ENCODE data around the gene UBE2Q2.

UBE2Q2 gene

DNA sequence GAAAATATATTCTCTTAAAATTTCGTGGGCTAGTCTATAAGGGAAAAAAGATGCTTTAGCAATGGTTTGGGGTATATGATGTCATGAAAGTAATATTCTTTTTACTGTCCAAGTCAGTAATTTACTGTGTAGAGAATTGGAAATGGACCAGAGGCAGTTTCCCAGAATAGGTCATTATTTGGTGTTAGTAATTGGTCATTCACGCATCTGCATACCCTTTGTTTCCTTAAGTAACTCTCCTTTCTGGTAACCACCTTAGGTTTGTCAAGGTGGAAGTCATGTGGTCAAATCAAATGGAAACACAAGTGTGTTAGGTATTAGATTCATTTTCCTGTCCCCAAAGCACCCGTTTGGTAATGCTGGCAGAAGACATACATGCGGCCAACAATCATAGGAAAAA, 84.4 kb downstream of the UBE2Q2 start:
- TF ChIP-seq, protein P1, sequence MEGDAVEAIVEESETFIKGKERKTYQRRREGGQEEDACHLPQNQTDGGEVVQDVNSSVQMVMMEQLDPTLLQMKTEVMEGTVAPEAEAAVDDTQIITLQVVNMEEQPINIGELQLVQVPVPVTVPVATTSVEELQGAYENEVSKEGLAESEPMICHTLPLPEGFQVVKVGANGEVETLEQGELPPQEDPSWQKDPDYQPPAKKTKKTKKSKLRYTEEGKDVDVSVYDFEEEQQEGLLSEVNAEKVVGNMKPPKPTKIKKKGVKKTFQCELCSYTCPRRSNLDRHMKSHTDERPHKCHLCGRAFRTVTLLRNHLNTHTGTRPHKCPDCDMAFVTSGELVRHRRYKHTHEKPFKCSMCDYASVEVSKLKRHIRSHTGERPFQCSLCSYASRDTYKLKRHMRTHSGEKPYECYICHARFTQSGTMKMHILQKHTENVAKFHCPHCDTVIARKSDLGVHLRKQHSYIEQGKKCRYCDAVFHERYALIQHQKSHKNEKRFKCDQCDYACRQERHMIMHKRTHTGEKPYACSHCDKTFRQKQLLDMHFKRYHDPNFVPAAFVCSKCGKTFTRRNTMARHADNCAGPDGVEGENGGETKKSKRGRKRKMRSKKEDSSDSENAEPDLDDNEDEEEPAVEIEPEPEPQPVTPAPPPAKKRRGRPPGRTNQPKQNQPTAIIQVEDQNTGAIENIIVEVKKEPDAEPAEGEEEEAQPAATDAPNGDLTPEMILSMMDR (conservative IDR thresholded peaks at IDR 0.05; ENCODE audit: low read depth, low read length), result no peak
- no peaks in the 10 kb centered on the region for H3K27me3 ChIP-seq (ENCODE audit: insufficient read depth, low read depth)
- H3K36me3 ChIP-seq (ENCODE audit: insufficient read depth), result no peaks in the 10 kb centered on the region

DNA sequence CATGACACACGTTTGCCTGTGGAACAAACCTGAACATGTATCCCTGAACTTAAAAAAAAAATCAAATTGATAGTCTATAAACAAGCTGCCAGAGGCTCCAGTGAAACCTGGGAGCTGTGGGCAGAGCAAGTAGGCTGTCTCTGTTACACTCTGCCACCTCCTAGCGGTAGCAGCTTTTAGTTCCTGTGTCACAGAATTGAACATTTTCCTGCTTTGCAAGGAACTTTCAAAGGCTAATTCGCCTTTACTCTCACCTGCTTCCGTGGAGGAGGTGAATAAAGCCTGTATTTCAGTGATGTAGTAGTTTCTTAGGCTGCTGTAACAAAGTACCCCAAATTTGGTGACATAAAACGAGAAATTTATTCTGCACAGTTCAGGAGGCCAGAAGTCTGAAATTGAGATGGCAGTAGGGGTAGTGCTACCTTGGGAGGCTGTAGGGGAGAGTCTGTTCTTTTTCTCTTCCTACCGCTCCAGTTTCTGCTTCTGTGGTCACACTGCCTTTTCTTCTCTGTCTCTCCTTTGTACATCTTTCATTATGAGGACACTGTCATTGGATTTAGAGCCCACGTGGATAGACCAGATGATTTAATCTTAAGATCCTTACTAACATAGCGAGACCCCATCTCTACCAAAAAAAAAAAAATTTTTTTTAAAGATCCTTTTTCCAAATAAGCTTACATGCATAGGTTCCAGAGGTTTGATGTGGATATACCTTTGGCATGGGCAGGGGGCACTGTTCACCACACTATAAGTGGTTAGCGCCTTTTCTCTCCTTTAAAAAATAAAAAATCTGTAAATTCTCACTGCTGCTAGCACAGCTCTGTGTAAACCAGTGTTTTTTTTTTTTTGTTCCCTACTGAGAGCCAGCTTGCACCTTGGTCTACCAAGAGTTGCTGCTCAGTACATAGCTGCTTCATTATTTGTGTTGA, 85.7 kb downstream of the UBE2Q2 start:
- H3K27ac ChIP-seq, result no peak overlapping the region; the same call in 1 of the 2 replicates
- no peaks in the 10 kb centered on the region; the same call in 1 of the 2 replicates for H3K36me3 ChIP-seq (ENCODE audit: insufficient read depth)
- no peaks in the 10 kb centered on the region for H4K20me1 ChIP-seq (ENCODE audit: insufficient read depth)

More for the DNA sequence above, 84.4 kb downstream of the UBE2Q2 start:
- Histone ChIP-seq H3K4me1 (ENCODE audit: low read depth, poor library complexity, severe bottlenecking) (peaks cover 45% of the 10 kb centered on the region), H4K20me1 (ENCODE audit: insufficient read depth) (no peaks in the 10 kb centered on the region), H3K4me2 (no peak overlapping the region), H3K27ac (no peak overlapping the region), H2AFZ (ENCODE audit: low read depth) (no peak overlapping the region), H3K9ac (no peak overlapping the region), H3K79me2 (ENCODE audit: insufficient read depth, low read depth) (no peaks in the 10 kb centered on the region), H3K4me3 (IDR thresholded peaks at IDR 0.05; ENCODE audit: insufficient read depth, low read depth, low read length) (no peak overlapping the region)

GRCh38 chr15:75929799-75930565, 86.7 kb downstream of the UBE2Q2 start:
- Histone ChIP-seq H3K36me3 (ENCODE audit: insufficient read depth) (no peaks in the 10 kb centered on the region; the same call in 1 of the 2 replicates), H3K27ac (peak overlapping the region; percentile 17; the same call in 1 of the 2 replicates), H3K4me2 (peak overlapping the region; percentile 72)

More for the DNA sequence above, 85.7 kb downstream of the UBE2Q2 start:
- H3K4me2 ChIP-seq, result peak overlapping the region; percentile 72
- H3K4me3 ChIP-seq (IDR thresholded peaks at IDR 0.05; ENCODE audit: insufficient read depth, low read depth, low read length), result no peak overlapping the region
- H2AFZ ChIP-seq (ENCODE audit: low read depth), result no peak overlapping the region
- H3K79me2 ChIP-seq (ENCODE audit: insufficient read depth, low read depth), result no peaks in the 10 kb centered on the region
- TF ChIP-seq, protein P1 (conservative IDR thresholded peaks at IDR 0.05; ENCODE audit: low read depth, low read length), result peak; percentile 68
- peaks cover 38% of the 10 kb centered on the region for H3K4me1 ChIP-seq (ENCODE audit: low read depth, poor library complexity, severe bottlenecking)
- no peaks in the 10 kb centered on the region for H3K27me3 ChIP-seq (ENCODE audit: insufficient read depth, low read depth)
- H3K9ac ChIP-seq, result no peak overlapping the region

GRCh38 chr15:75930866-75931265, 87.6 kb downstream of the UBE2Q2 start:
- Histone ChIP-seq H3K9ac (no peak overlapping the region), H3K36me3 (ENCODE audit: insufficient read depth) (no peaks in the 10 kb centered on the region; the same call in 1 of the 2 replicates), H4K20me1 (ENCODE audit: insufficient read depth) (no peaks in the 10 kb centered on the region), H3K4me1 (ENCODE audit: low read depth, poor library complexity, severe bottlenecking) (peaks cover 38% of the 10 kb centered on the region), H3K27me3 (ENCODE audit: insufficient read depth, low read depth) (no peaks in the 10 kb centered on the region), H3K4me3 (IDR thresholded peaks at IDR 0.05; ENCODE audit: insufficient read depth, low read depth, low read length) (no peak overlapping the region), H3K79me2 (ENCODE audit: insufficient read depth, low read depth) (no peaks in the 10 kb centered on the region), H3K27ac (no peak overlapping the region), H2AFZ (ENCODE audit: low read depth) (no peak overlapping the region), H3K4me2 (no peak overlapping the region)
- TF ChIP-seq, protein P1 (conservative IDR thresholded peaks at IDR 0.05; ENCODE audit: low read depth, low read length), result no peak

More at GRCh38 chr15:75929799-75930565, 86.7 kb downstream of the UBE2Q2 start:
- H4K20me1 ChIP-seq (ENCODE audit: insufficient read depth), result no peaks in the 10 kb centered on the region
- no peak overlapping the region for H3K9ac ChIP-seq
- H3K4me1 ChIP-seq (ENCODE audit: low read depth, poor library complexity, severe bottlenecking), result peaks cover 38% of the 10 kb centered on the region
- no peaks in the 10 kb centered on the region for H3K79me2 ChIP-seq (ENCODE audit: insufficient read depth, low read depth)
- no peak overlapping the region for H2AFZ ChIP-seq (ENCODE audit: low read depth)
- H3K27me3 ChIP-seq (ENCODE audit: insufficient read depth, low read depth), result no peaks in the 10 kb centered on the region
- H3K4me3 ChIP-seq (IDR thresholded peaks at IDR 0.05; ENCODE audit: insufficient read depth, low read depth, low read length), result no peak overlapping the region
- TF ChIP-seq, protein P1 (conservative IDR thresholded peaks at IDR 0.05; ENCODE audit: low read depth, low read length), result no peak
